Endodermal cell (in vitro differentiated cells): ENCODE results near the gene PPP1R16B. TPM values are rescaled to one million over a fixed set of nuclear protein-coding genes. Genes with fewer than 3 reads are reported as not detected.
"Not testable (repeated sequence)": the region's sequence is repeated elsewhere in the genome, so short reads cannot be mapped to it uniquely, and the experiment has no call there.

Experiments used
- DNase-seq: peaks from one replicate; pipeline ENCODE4 v3.0.0-alpha.2; 2017
- H3K27ac ChIP-seq: 2 replicates; pipeline ENCODE4 v1.5.1; 2013; ENCODE audit warnings: mild to moderate bottlenecking, low read depth, low read length, moderate library complexity
- H3K27me3 ChIP-seq: 2 replicates; pipeline ENCODE4 v1.6.1; 2013; ENCODE audit warnings: mild to moderate bottlenecking, low read length, moderate library complexity; ENCODE audit not compliant: insufficient read depth, control insufficient read depth, poor library complexity, severe bottlenecking
- H3K36me3 ChIP-seq: 2 replicates; pipeline ENCODE4 v1.7.0; 2013; ENCODE audit warnings: mild to moderate bottlenecking, low read length, moderate library complexity; ENCODE audit not compliant: control insufficient read depth, insufficient read depth
- H3K4me1 ChIP-seq: one replicate; pipeline ENCODE4 v1.7.0; 2013; ENCODE audit warnings: low read length; ENCODE audit not compliant: control insufficient read depth, insufficient read depth
- H3K4me3 ChIP-seq: 2 replicates; pipeline ENCODE4 v1.5.1; 2013; ENCODE audit warnings: mild to moderate bottlenecking, low read length, moderate library complexity
- H3K9ac ChIP-seq: 2 replicates; pipeline ENCODE4 v1.6.1; 2013; ENCODE audit warnings: mild to moderate bottlenecking, low read length, moderate library complexity; ENCODE audit not compliant: poor library complexity, severe bottlenecking; ENCODE audit errors: extremely low read depth
- H3K9me3 ChIP-seq: 2 replicates; pipeline ENCODE4 v1.6.1; 2013; ENCODE audit warnings: mild to moderate bottlenecking, low read length, moderate library complexity; ENCODE audit not compliant: control insufficient read depth
- H3K27ac Mint-ChIP-seq: 2 replicates; pipeline ENCODE4 v1.8.0; 2020; ENCODE audit warnings: mixed read lengths
- H3K27me3 Mint-ChIP-seq: 2 replicates; pipeline ENCODE4 v1.8.0; 2021; ENCODE audit warnings: mild to moderate bottlenecking, mixed read lengths; ENCODE audit not compliant: insufficient read depth
- H3K36me3 Mint-ChIP-seq: 2 replicates; pipeline ENCODE4 v1.8.0; 2020; ENCODE audit warnings: low read depth, mixed read lengths
- H3K4me1 Mint-ChIP-seq: 2 replicates; pipeline ENCODE4 v1.8.0; 2020; ENCODE audit warnings: mixed read lengths
- H3K4me3 Mint-ChIP-seq: 2 replicates; pipeline ENCODE4 v1.8.0; 2020; ENCODE audit warnings: mild to moderate bottlenecking, moderate library complexity, mixed read lengths
- H3K9me3 Mint-ChIP-seq: 2 replicates; pipeline ENCODE4 v1.8.0; 2020; ENCODE audit warnings: mild to moderate bottlenecking, mixed read lengths
- CTCF ChIP-seq: fragments of 200-600 bp; sonication (generic); conservative IDR thresholded peaks from 2 replicates; pipeline ENCODE4 v1.5.0; 2021; ENCODE audit warnings: antibody characterized with exemption, mild to moderate bottlenecking
- WGBS, 2 experiments: methylation state at CpG; one replicate each; pipeline versions ENCODE4 v1.1.5 to v1.1.7; 2013; ENCODE audit warnings: missing lambda C conversion rate in 2 of 2, mixed read lengths in 1 of 2; ENCODE audit not compliant: insufficient coverage in 1 of 2, insufficient read length in 1 of 2; 5-methylcytosine and 5-hydroxymethylcytosine counted together
- total RNA-seq, 2 donors: library from RNA; stranded (reverse); fragmentation: NEBNext Ultra II Directional in 1 of 2; extraction: Animal tissue kit (Norgen Biotek cat#: 25700) in 1 of 2; gene quantifications; 2 replicates in 1 of 2; 3 replicates in 1 of 2; pipeline ENCODE4 v1.2.1, GENCODE V29; 2021

The PPP1R16B gene
- total RNA-seq, 2 donors from 2014 or later = 6.7 to 15.3 TPM

GRCh38 chr20:38811769-38812168 is 6.3 kb downstream of the PPP1R16B start:
- Histone ChIP-seq H3K4me1 (peaks cover 3% of the 10 kb centered on the region), H3K4me3 (no peak overlapping the region), H3K27ac (no peak overlapping the region), H3K9me3 (no peaks in the 10 kb centered on the region), H3K9ac (no peak overlapping the region), H3K27me3 (no peaks in the 10 kb centered on the region), H3K36me3 (peaks cover 16% of the 10 kb centered on the region)
- H3K4me1 Mint-ChIP-seq = peaks cover 12% of the 10 kb centered on the region
- peaks cover 9% of the 10 kb centered on the region for H3K27me3 Mint-ChIP-seq
- no peak overlapping the region for H3K27ac Mint-ChIP-seq
- H3K36me3 Mint-ChIP-seq = peaks cover 18% of the 10 kb centered on the region
- DNase-seq = no peak
- 90 to 93% methylated on average over 3 to 4 of the region's 4 CpGs for WGBS, 2 experiments
- H3K4me3 Mint-ChIP-seq = no peak overlapping the region
- TF ChIP-seq CTCF = no peak
- no peaks in the 10 kb centered on the region for H3K9me3 Mint-ChIP-seq

GRCh38 chr20:38812182-38812581 is 6.7 kb downstream of the PPP1R16B start:
- H3K27me3 ChIP-seq = no peaks in the 10 kb centered on the region
- peaks cover 16% of the 10 kb centered on the region for H3K36me3 ChIP-seq
- WGBS, 2 experiments = 92 to 96% methylated on average over 5 of the region's 5 CpGs
- no peaks in the 10 kb centered on the region for H3K9me3 Mint-ChIP-seq
- peaks cover 3% of the 10 kb centered on the region for H3K4me1 ChIP-seq
- H3K9ac ChIP-seq = no peak overlapping the region
- H3K4me3 Mint-ChIP-seq = no peak overlapping the region
- DNase-seq = no peak
- H3K4me1 Mint-ChIP-seq = peaks cover 12% of the 10 kb centered on the region
- peaks cover 21% of the 10 kb centered on the region for H3K36me3 Mint-ChIP-seq
- peaks cover 7% of the 10 kb centered on the region for H3K27me3 Mint-ChIP-seq
- no peak overlapping the region for H3K4me3 ChIP-seq
- H3K27ac Mint-ChIP-seq = no peak overlapping the region
- H3K9me3 ChIP-seq = no peaks in the 10 kb centered on the region
- no peak overlapping the region for H3K27ac ChIP-seq
- TF ChIP-seq CTCF = no peak

- peaks cover 1% of the 10 kb centered on the region for H3K27me3 Mint-ChIP-seq
Observed at GRCh38 chr20:38812709-38813573, 7.4 kb downstream of the PPP1R16B start.

GRCh38 chr20:38813574-38813962 is 8.1 kb downstream of the PPP1R16B start:
- H3K4me1 ChIP-seq, H3K27me3 Mint-ChIP-seq, H3K4me3 ChIP-seq, DNase-seq, H3K9me3 Mint-ChIP-seq, H3K27ac ChIP-seq, H3K4me3 Mint-ChIP-seq, H3K27me3 ChIP-seq, H3K9me3 ChIP-seq, H3K9ac ChIP-seq, H3K27ac Mint-ChIP-seq: not testable (repeated sequence)
- H3K4me1 Mint-ChIP-seq = peaks cover 13% of the 10 kb centered on the region
- peaks cover 16% of the 10 kb centered on the region for H3K36me3 ChIP-seq
- 95 to 96% methylated on average over 5 to 6 of the region's 6 CpGs for WGBS, 2 experiments
- peaks cover 21% of the 10 kb centered on the region for H3K36me3 Mint-ChIP-seq

More at GRCh38 chr20:38812709-38813573, 7.4 kb downstream of the PPP1R16B start:
- Histone ChIP-seq H3K27me3 (no peaks in the 10 kb centered on the region), H3K27ac (no peak overlapping the region), H3K9me3 (no peaks in the 10 kb centered on the region), H3K4me1 (peaks cover 3% of the 10 kb centered on the region), H3K36me3 (peaks cover 16% of the 10 kb centered on the region), H3K4me3 (no peak overlapping the region), H3K9ac (no peak overlapping the region)
- TF ChIP-seq CTCF = no peak
- peak overlapping the region; percentile 55 for H3K27ac Mint-ChIP-seq
- 90 to 94% methylated on average over 2 to 4 of the region's 4 CpGs for WGBS, 2 experiments
- H3K4me1 Mint-ChIP-seq = peaks cover 12% of the 10 kb centered on the region
- no peak overlapping the region for H3K4me3 Mint-ChIP-seq
- H3K9me3 Mint-ChIP-seq = no peaks in the 10 kb centered on the region
- H3K36me3 Mint-ChIP-seq = peaks cover 21% of the 10 kb centered on the region
- no peak for DNase-seq
